Effector memory CD4-positive, alpha-beta T cell (primary cell): ENCODE measurements around the gene DMAC2.

Source experiments
- DNase-seq, 3 donors: peaks; one replicate each; pipeline ENCODE4 v3.0.0-alpha.2; 2020
- H3K27ac ChIP-seq: 2 replicates; pipeline ENCODE4 v1.7.0; 2013; ENCODE audit warnings: mild to moderate bottlenecking, low read length, moderate library complexity; ENCODE audit not compliant: insufficient read depth, poor library complexity, severe bottlenecking
- H3K27me3 ChIP-seq: replicated peaks from 2 replicates; pipeline ENCODE4 v1.7.0; 2013; ENCODE audit warnings: mild to moderate bottlenecking, low read length; ENCODE audit not compliant: insufficient read depth, control insufficient read depth, poor library complexity, severe bottlenecking
- H3K36me3 ChIP-seq: 2 replicates; pipeline ENCODE4 v1.7.0; 2013; ENCODE audit warnings: mild to moderate bottlenecking, low read length, moderate library complexity; ENCODE audit not compliant: control insufficient read depth, insufficient read depth
- H3K4me1 ChIP-seq: 2 replicates; pipeline ENCODE4 v1.7.0; 2013; ENCODE audit warnings: low read length, mild to moderate bottlenecking; ENCODE audit not compliant: control insufficient read depth, insufficient read depth, poor library complexity, severe bottlenecking
- H3K4me3 ChIP-seq: 2 replicates; pipeline ENCODE4 v1.7.0; 2013; ENCODE audit warnings: low read length, low read depth, mild to moderate bottlenecking; ENCODE audit not compliant: insufficient read depth, poor library complexity, severe bottlenecking
- H3K9me3 ChIP-seq: 2 replicates; pipeline ENCODE4 v1.7.0; 2013; ENCODE audit warnings: mild to moderate bottlenecking, low read length, moderate library complexity; ENCODE audit not compliant: control insufficient read depth

DMAC2 gene

GRCh38 chr19:41401483-41401882, 38.2 kb downstream of the DMAC2 start:
- Histone ChIP-seq H3K36me3 (peaks cover 3% of the 10 kb centered on the region), H3K27ac (no peak overlapping the region), H3K4me1 (peaks cover 1% of the 10 kb centered on the region), H3K27me3 (no peaks in the 10 kb centered on the region), H3K9me3 (no peaks in the 10 kb centered on the region), H3K4me3 (no peak overlapping the region)
- no peak for DNase-seq

GRCh38 chr19:41399525-41399924, 40.2 kb downstream of the DMAC2 start:
- no peak overlapping the region for H3K4me3 ChIP-seq
- H3K36me3 ChIP-seq, result peaks cover 3% of the 10 kb centered on the region
- DNase-seq, result no peak
- no peaks in the 10 kb centered on the region for H3K27me3 ChIP-seq
- H3K27ac ChIP-seq, result no peak overlapping the region
- peaks cover 5% of the 10 kb centered on the region for H3K4me1 ChIP-seq
- no peaks in the 10 kb centered on the region for H3K9me3 ChIP-seq

GRCh38 chr19:41399091-41399490, 40.6 kb downstream of the DMAC2 start:
- peaks cover 5% of the 10 kb centered on the region for H3K4me1 ChIP-seq
- H3K27me3 ChIP-seq, result no peaks in the 10 kb centered on the region
- no peak overlapping the region for H3K27ac ChIP-seq
- H3K9me3 ChIP-seq, result no peaks in the 10 kb centered on the region
- no peak for DNase-seq
- H3K4me3 ChIP-seq, result no peak overlapping the region
- H3K36me3 ChIP-seq, result peaks cover 3% of the 10 kb centered on the region

GRCh38 chr19:41398598-41398997, 41.1 kb downstream of the DMAC2 start:
- Histone ChIP-seq H3K27ac (no peak overlapping the region), H3K9me3 (no peaks in the 10 kb centered on the region), H3K27me3 (no peaks in the 10 kb centered on the region), H3K4me3 (peak overlapping the region; percentile 99), H3K36me3 (peaks cover 3% of the 10 kb centered on the region), H3K4me1 (peaks cover 5% of the 10 kb centered on the region)
- no peak for DNase-seq

GRCh38 chr19:41398050-41398418, 41.7 kb downstream of the DMAC2 start:
- no peaks in the 10 kb centered on the region for H3K9me3 ChIP-seq
- H3K4me3 ChIP-seq, result peak overlapping the region; percentile 99
- H3K27me3 ChIP-seq, result no peaks in the 10 kb centered on the region
- peaks cover 5% of the 10 kb centered on the region for H3K4me1 ChIP-seq
- peaks cover 2% of the 10 kb centered on the region for H3K36me3 ChIP-seq
- no peak for DNase-seq
- H3K27ac ChIP-seq, result peak overlapping the region; percentile 98

- Histone ChIP-seq H3K4me3 (peak within 1 kb of the TSS; percentile 99), H3K27me3 (no peaks in the 10 kb centered on the region), H3K4me1 (peaks cover 5% of the 10 kb centered on the region), H3K36me3 (no peaks in the 10 kb centered on the region), H3K9me3 (no peaks in the 10 kb centered on the region), H3K27ac (peak within 1 kb of the TSS; percentile 98)
- DNase-seq, result peak; percentile 98 to 99 (median 99)
Observed at GRCh38 chr19:41397086-41398049, 42.3 kb downstream of the DMAC2 start, which contains the start of the genes BCKDHA and EXOSC5. BCKDHA (plus strand) TSS chr19:41397818; CDS start chr19:41397828, 10 bp downstream. EXOSC5 (minus strand) TSS chr19:41397359; CDS start chr19:41397328, 31 bp downstream.

- Histone ChIP-seq H3K27ac (no peak overlapping the region), H3K27me3 (no peaks in the 10 kb centered on the region), H3K9me3 (no peaks in the 10 kb centered on the region), H3K4me1 (peaks cover 5% of the 10 kb centered on the region), H3K4me3 (no peak overlapping the region), H3K36me3 (peaks cover 19% of the 10 kb centered on the region)
- no peak for DNase-seq
Observed at GRCh38 chr19:41395355-41395754, 44.4 kb downstream of the DMAC2 start.

GRCh38 chr19:41392775-41393174, 46.9 kb downstream of the DMAC2 start:
- Histone ChIP-seq H3K4me1 (peaks cover 5% of the 10 kb centered on the region), H3K27ac (no peak overlapping the region), H3K36me3 (peaks cover 39% of the 10 kb centered on the region), H3K4me3 (no peak overlapping the region), H3K9me3 (no peaks in the 10 kb centered on the region), H3K27me3 (no peaks in the 10 kb centered on the region)
- DNase-seq, result no peak

GRCh38 chr19:41391618-41392017, 48.1 kb downstream of the DMAC2 start:
- peaks cover 44% of the 10 kb centered on the region for H3K36me3 ChIP-seq
- no peaks in the 10 kb centered on the region for H3K9me3 ChIP-seq
- no peak overlapping the region for H3K27ac ChIP-seq
- H3K4me1 ChIP-seq, result peaks cover 5% of the 10 kb centered on the region
- DNase-seq, result no peak
- no peaks in the 10 kb centered on the region for H3K27me3 ChIP-seq
- no peak overlapping the region for H3K4me3 ChIP-seq

GRCh38 chr19:41386442-41386841, 53.3 kb downstream of the DMAC2 start:
- Histone ChIP-seq H3K4me3 (no peak overlapping the region), H3K9me3 (no peaks in the 10 kb centered on the region), H3K36me3 (peaks cover 37% of the 10 kb centered on the region), H3K27ac (no peak overlapping the region), H3K4me1 (no peaks in the 10 kb centered on the region), H3K27me3 (no peaks in the 10 kb centered on the region)
- DNase-seq, result no peak
